HG03097 (cell line): ENCODE results near the gene TFAM.

Source experiments
- ATAC-seq: cut with Tn5 transposase; IDR thresholded peaks from one replicate; pipeline ENCODE4 v1.9.1; 2021; ENCODE audit not compliant: unreplicated experiment, low FRiP score

The TFAM gene

DNA sequence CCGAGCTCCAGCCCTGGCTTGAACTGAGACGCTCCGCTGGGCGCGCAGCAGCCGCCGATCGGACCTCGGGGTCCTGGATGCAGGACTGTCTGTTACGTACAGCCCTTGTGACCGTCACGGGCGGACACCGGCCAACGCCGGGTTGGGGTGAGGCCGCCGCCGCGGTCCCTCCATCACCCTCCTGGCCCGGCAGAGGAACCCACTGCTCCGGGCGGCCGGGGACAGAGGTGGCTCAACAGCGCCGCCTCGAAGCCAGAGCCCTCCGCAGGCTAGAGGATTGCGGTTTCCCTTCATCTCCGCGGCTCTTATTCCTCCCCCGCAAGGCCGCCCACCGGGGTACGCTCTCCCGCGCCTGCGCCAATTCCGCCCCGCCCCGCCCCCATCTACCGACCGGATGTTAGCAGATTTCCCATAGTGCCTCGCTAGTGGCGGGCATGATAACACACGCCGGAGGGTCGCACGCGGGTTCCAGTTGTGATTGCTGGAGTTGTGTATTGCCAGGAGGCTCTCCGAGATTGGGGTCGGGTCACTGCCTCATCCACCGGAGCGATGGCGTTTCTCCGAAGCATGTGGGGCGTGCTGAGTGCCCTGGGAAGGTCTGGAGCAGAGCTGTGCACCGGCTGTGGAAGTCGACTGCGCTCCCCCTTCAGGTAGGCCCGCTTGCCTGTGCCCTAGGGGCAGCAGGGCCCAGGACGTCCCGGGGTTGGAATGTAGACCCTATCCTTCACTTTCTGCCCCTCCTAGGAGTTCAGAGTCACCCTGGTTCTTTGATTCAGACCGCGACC is at the start of gene TFAM:
Gene TFAM (plus strand): TSS at position 412 of the 785 bp plus-strand sequence. CDS start 138 bp downstream, at position 550.
- peak; percentile 90 for ATAC-seq

DNA sequence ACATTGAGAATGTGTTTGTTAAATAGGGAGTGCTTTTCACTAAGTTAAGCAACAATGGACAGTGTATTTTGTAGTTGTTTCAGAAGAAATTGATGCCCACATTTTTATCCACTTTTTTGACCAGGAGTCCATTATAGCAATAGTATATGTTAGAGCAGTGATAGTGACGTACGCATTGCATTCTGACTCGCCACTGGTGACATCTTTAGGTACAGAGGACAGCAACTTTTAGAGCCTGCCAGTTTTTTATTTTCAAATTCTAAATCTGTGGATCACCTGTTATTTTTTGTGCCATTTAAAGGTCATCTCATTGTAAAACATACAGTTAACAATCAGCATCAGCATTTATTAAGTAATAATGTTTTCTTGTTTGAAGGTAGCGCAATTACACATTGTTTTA is 49.0 kb upstream of the TFAM start:
- no peak for ATAC-seq

- no peak for ATAC-seq
Observed at GRCh38 chr10:58341422-58341821, 43.8 kb upstream of the TFAM start.

GRCh38 chr10:58341947-58342346 is 43.3 kb upstream of the TFAM start:
- no peak for ATAC-seq

- ATAC-seq, result no peak
Observed at GRCh38 chr10:58347967-58348366, 37.2 kb upstream of the TFAM start.

GRCh38 chr10:58348571-58349033 is 36.6 kb upstream of the TFAM start:
- no peak for ATAC-seq

- ATAC-seq, result no peak
Observed at GRCh38 chr10:58350023-58350422, 35.2 kb upstream of the TFAM start.

DNA sequence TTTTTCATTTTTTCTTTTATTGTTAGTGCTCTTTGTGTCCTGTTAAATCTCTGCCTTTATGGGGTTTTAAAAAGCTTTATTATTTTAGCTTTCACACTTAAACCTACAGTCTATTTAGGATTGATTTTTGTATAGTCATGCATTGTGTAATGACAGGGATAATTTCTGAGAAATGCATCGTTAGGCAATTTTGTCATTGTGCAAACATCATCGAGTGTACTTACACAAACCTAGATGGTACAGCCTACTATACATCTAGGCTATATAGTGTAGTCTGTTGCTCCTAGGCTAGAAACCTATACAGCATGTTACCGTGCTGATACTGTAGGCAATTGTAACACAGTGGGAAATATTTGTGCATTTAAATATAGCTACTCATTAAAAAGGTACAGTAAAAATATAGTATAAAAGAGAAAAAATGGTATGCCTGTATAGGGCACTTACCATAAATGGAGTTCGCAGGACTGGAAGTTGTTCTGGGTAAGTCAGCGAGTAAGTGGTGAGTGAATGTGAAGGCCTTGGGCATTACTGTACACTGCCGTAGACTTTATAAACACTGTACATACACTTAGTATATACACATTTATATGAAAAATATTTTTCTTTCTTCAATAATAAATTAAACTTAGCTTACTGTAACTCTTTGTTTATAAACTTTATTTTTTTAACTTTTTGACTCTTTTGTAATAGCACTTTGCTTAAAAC is 34.4 kb upstream of the TFAM start:
- no peak for ATAC-seq

GRCh38 chr10:58351616-58352578 is 33.3 kb upstream of the TFAM start:
- no peak for ATAC-seq

DNA sequence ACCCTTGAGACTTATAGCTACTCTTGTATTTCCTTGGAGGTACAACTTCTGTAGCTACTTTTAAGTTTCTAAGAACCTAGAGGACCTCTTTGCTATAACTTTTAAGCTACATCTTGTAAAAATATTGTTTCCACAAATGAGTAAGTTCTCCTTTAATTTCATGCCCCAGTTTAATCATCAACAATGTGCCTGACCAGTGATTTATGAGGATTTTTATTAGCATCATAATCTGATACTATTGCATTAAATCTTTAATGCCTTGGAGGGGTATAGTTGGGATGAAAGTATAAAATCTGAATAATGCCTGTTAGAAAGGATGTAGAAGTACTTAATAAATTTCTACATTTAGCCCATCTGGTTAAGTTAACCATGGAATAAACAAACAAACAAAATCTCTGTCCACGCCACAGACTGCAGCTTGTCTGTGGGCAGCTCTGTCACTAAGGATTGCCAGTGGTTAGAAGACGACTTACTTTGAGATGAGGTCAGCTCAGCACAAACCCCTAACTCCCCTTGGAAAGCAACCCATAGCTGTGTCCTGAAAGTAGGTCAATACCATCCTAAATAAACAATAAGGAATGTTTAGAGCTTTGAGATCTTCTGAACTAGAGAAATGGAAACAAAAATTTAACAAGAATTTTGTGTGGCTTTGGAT is 32.1 kb upstream of the TFAM start:
- no peak for ATAC-seq

DNA sequence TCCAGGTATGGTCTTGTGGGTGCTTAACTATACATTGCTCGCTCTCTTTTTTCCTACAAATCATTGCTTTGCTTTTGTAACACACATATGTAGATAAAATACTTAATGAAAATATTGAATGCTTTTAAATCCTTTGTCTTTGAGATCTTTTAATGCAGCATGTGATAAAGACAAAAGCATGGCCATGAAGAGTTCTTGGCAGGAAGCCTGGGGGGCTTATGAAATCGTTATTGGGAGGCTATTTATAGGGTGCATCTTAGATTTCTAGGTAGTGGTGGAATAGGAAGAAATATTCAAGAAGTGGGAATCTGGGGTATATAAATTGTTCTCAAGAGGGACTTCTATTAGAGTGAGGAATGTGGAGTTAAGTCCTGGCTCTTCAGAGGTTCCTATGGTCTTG is 28.5 kb upstream of the TFAM start:
- no peak for ATAC-seq

GRCh38 chr10:58358314-58358933 is 26.8 kb upstream of the TFAM start:
- no peak for ATAC-seq

DNA sequence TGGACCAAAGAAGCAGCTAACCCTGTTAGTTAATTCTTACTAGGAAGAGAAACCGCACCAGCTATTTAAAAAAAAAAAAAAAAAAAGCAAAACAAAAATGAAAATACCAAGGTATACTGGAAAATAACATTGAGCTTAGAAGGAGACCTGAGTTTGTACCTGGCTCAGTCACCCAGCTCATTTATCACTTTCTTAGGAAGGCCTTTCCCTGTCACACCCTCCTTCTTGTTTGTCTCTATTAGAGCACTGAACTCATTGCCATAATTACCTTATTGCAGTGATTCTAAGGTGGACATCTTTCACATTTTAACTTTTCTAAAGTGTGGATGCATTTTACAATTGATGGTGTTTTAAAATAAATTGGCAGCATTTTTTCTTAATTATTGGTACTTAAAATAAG is 26.3 kb upstream of the TFAM start:
- no peak for ATAC-seq

GRCh38 chr10:58359541-58359940 is 25.7 kb upstream of the TFAM start:
- ATAC-seq, result no peak

DNA sequence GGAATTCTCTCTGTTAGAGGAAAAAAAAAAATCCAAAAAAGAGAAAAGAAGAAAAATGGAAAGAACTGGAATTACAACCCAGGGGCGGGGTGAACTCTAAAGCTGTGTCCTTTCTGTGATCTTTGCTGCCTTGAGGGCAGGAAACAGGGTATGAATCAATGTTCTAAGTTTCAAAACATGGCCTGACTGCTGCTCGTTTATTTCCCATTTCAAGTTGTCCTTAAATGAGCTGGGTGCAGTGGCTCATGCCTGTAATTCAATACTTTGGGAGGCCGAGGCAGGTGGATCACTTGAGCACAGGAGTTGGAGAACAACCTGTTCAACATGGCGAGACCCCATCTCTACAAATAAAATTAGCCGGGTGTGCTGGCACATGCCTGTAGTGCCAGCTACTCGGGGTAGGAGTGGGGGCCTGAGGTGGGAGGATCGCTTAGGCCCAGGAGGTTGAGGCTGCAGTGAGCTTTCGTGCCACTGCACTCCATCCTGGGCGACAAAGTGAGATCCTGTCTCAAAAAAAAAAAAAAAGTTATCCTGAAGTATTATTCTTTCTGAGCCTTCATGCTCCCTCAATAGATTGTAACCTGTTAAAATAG is 24.7 kb upstream of the TFAM start:
- ATAC-seq, result no peak

GRCh38 chr10:58361353-58361752 is 23.9 kb upstream of the TFAM start:
- no peak for ATAC-seq

GRCh38 chr10:58362027-58362789 is 23.0 kb upstream of the TFAM start:
- ATAC-seq, result no peak

DNA sequence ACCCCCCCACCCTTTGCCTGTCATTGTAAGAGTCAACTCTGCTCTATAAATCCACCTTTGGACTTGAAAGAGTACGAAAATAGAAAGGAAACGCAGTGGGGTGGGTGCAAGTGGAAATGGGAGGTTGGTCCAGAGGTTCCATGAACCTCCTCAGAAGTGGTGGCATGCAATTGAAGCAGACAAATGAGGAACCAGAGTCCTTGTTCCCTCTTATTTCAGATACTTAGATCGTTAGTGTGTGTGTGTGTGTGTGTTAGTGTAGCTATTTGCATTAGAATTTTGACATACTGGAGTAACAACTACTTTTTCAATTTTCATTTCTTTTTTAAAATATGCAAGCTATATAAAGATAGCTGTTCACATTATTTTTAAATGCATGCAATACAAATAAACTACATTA is 18.1 kb upstream of the TFAM start:
- no peak for ATAC-seq

- ATAC-seq, result no peak
Observed at GRCh38 chr10:58371473-58371872, 13.7 kb upstream of the TFAM start.
